Transverse colon (tissue), 4 donors: ENCODE results near the gene SPATA2. TPM values are rescaled to one million over a fixed set of nuclear protein-coding genes. Genes with fewer than 3 reads are reported as not detected.
A peak's percentile ranks its signal among the peaks of the same experiment; 100 is the strongest.

ENCODE experiments used
- DNase-seq: peaks from one replicate; pipeline ENCODE4 v3.0.0-alpha.2; 2019
- H3K27ac ChIP-seq, 4 donors: fragments of 200-600 bp; sonication (generic); 2 replicates each; pipeline ENCODE4 v1.5.1; 2016 to 2018; ENCODE audit warnings: inconsistent platforms in 4 of 4
- H3K27me3 ChIP-seq: fragments of 200-600 bp; sonication (generic); 2 replicates; pipeline ENCODE4 v1.5.1; 2017; ENCODE audit warnings: inconsistent platforms
- H3K36me3 ChIP-seq, 4 donors: fragments of 200-600 bp; sonication (generic); 2 replicates each; pipeline ENCODE4 v1.5.1; 2017 to 2019; ENCODE audit warnings: inconsistent platforms in 4 of 4
- H3K4me1 ChIP-seq, 4 donors: fragments of 200-600 bp; sonication (generic); 2 replicates each; pipeline ENCODE4 v1.5.1; 2017 to 2020; ENCODE audit warnings: inconsistent platforms in 4 of 4
- H3K4me3 ChIP-seq, 4 donors: fragments of 200-600 bp; sonication (generic); 1 replicate in 1 of 4; 2 replicates in 3 of 4; pipeline versions ENCODE4 v1.5.1 to v1.6.1; 2017 to 2019; ENCODE audit warnings: inconsistent platforms in 4 of 4
- H3K9me3 ChIP-seq, 2 donors: fragments of 200-600 bp; sonication (generic); 2 replicates each; pipeline ENCODE4 v1.5.1; 2017 to 2019; ENCODE audit warnings: inconsistent platforms in 2 of 2
- CTCF ChIP-seq, 5 experiments: fragments of 200-600 bp in 3 of 5; fragments of 450-650 bp in 2 of 5; sonication (generic) in 3 of 5; IDR thresholded peaks; 1 replicate in 2 of 5; 2 replicates in 3 of 5; pipeline ENCODE4 v1.5.1; 2016 to 2017; ENCODE audit warnings: antibody characterized with exemption in 5 of 5, inconsistent platforms in 3 of 5, mild to moderate bottlenecking in 2 of 5, moderate library complexity in 1 of 5
- EP300 ChIP-seq: sonication (generic); formaldehyde crosslinking; IDR thresholded peaks from one replicate; pipeline ENCODE4 v1.6.1; 2017; ENCODE audit warnings: antibody characterized with exemption, low read depth
- POLR2A ChIP-seq: fragments of 450-650 bp; IDR thresholded peaks from one replicate; pipeline ENCODE4 v1.6.1; 2016; ENCODE audit warnings: antibody characterized with exemption, mild to moderate bottlenecking, moderate library complexity
- POLR2AphosphoS5 ChIP-seq, 3 donors: sonication (generic); formaldehyde crosslinking; IDR thresholded peaks; one replicate each; pipeline ENCODE4 v1.6.1; 2016; ENCODE audit warnings: antibody characterized with exemption in 3 of 3
- WGBS, 2 donors: methylation state at CpG; one replicate each; pipeline ENCODE4 v1.1.5; 2018; ENCODE audit warnings: low coverage in 1 of 2; 5-methylcytosine and 5-hydroxymethylcytosine counted together
- in situ Hi-C, 4 donors: fragments of 200-750 bp; cut with MboI; loops; one replicate each; pipeline versions ENCODE4 v1.15.0 to v1.15.1; 2017; ENCODE audit warnings: low sequenced_read_pairs in 3 of 4, low pct_ligation_motif_present in 1 of 4, low pct_unique_long_range_greater_than_20kb in 1 of 4
- intact Hi-C: fragments of 100-400 bp; cut with DNase I; formaldehyde crosslinking; loops from one replicate; pipeline ENCODE4 v1.15.1; 2023; ENCODE audit warnings: low total_unique reads
- total RNA-seq, 4 donors: library from RNA; depleted of rRNA; stranded (reverse); fragments of >200 nt; gene quantifications; one replicate each; pipeline ENCODE4 v1.1.0, GENCODE V29; 2016

The SPATA2 gene
- total RNA-seq, 4 donors from 2014 or later, result 4.0 to 40.0 (median 17.2) TPM

- TF ChIP-seq POLR2AphosphoS5 (IDR thresholded peaks at IDR 0.05) (no peak), CTCF (IDR thresholded peaks at IDR 0.05) (no peak), POLR2A (no peak)
- in situ Hi-C loops (no loop called here), intact Hi-C loops (loop anchor here (1.0 kb wide), 1 partner anchor 279 kb away; no protein-coding TSS in a partner anchor)
- H3K4me1 ChIP-seq, result peaks cover 0 to 40% (median 16%) of the 10 kb centered on the region in 4 donors
- H3K36me3 ChIP-seq, result peaks cover 0 to 8% (median 1%) of the 10 kb centered on the region in 4 donors
- H3K27ac ChIP-seq, result peak overlapping the region in 1 of 4 donors; percentile 14
- DNase-seq, result no peak
- WGBS, 2 donors, result 63 to 79% methylated on average over 5 to 9 of the region's 9 CpGs
- no peak overlapping the region for H3K4me3 ChIP-seq
- no peaks in the 10 kb centered on the region for H3K27me3 ChIP-seq
- no peaks in the 10 kb centered on the region for H3K9me3 ChIP-seq
Measured at GRCh38 chr20:49889001-49889934, 26.1 kb downstream of the SPATA2 start.

- in situ Hi-C loops (no loop called here), intact Hi-C loops (no loop called here)
- DNase-seq, result peak; percentile 60
- Histone ChIP-seq H3K27ac (peak overlapping the region in 3 of 4 donors; percentile 8 to 33 (median 17)), H3K27me3 (no peaks in the 10 kb centered on the region), H3K4me3 (no peak overlapping the region), H3K4me1 (peaks cover 0 to 37% (median 13%) of the 10 kb centered on the region in 4 donors), H3K9me3 (no peaks in the 10 kb centered on the region), H3K36me3 (peaks cover 0 to 11% (median 1%) of the 10 kb centered on the region in 4 donors)
- 28 to 53% methylated on average over 3 to 16 of the region's 18 CpGs for WGBS, 2 donors
- no peak for TF ChIP-seq POLR2AphosphoS5 (IDR thresholded peaks at IDR 0.05)
- TF ChIP-seq CTCF (IDR thresholded peaks at IDR 0.05), result peak; percentile 71 to 79 (median 73)
- no peak for TF ChIP-seq POLR2A
Measured at GRCh38 chr20:49888212-49889000, 26.9 kb downstream of the SPATA2 start.

- Histone ChIP-seq H3K9me3 (no peaks in the 10 kb centered on the region), H3K4me3 (no peak overlapping the region), H3K36me3 (peaks cover 0 to 11% (median 1%) of the 10 kb centered on the region in 4 donors), H3K4me1 (peaks cover 0 to 32% (median 11%) of the 10 kb centered on the region in 4 donors), H3K27me3 (no peaks in the 10 kb centered on the region), H3K27ac (peak overlapping the region; percentile 10 to 33 (median 18))
- WGBS, 2 donors, result 84% methylated on average over 32 of the region's 32 CpGs; no CpG with 5 or more reads in 1 of the 2 donors
- in situ Hi-C loops (no loop called here), intact Hi-C loops (no loop called here)
- DNase-seq, result no peak
- TF ChIP-seq POLR2AphosphoS5 (IDR thresholded peaks at IDR 0.05) (no peak), POLR2A (no peak), CTCF (IDR thresholded peaks at IDR 0.05) (no peak), EP300 (no peak)
Measured at GRCh38 chr20:49887251-49888211, 27.8 kb downstream of the SPATA2 start.
